DOHH2 (cell line): ENCODE results near the gene UBASH3A.
A peak's percentile ranks its signal among the peaks of the same experiment; 100 is the strongest.

Experiments
- H3F3A ChIP-seq: fragments of 200-600 bp; sonication (generic), shearing (Covaris generic); 2 replicates; pipeline ENCODE4 v1.6.0; 2016; ENCODE audit warnings: antibody characterized with exemption, mild to moderate bottlenecking; ENCODE audit not compliant: control insufficient read depth, insufficient read depth
- H3K27ac ChIP-seq: fragments of 200-600 bp; sonication (generic); 2 replicates; pipeline ENCODE4 v1.5.1; 2014; ENCODE audit warnings: low read depth, mild to moderate bottlenecking, low read length, moderate library complexity
- H3K27me3 ChIP-seq: fragments of 200-600 bp; sonication (generic); 2 replicates; pipeline ENCODE4 v1.6.1; 2014; ENCODE audit warnings: mild to moderate bottlenecking, low read length, mixed read lengths; ENCODE audit not compliant: control insufficient read depth
- H3K36me3 ChIP-seq: fragments of 200-600 bp; sonication (generic); 2 replicates; pipeline ENCODE4 v1.6.1; 2014; ENCODE audit warnings: mild to moderate bottlenecking, low read length, moderate library complexity, mixed read lengths; ENCODE audit not compliant: control insufficient read depth
- H3K4me1 ChIP-seq: fragments of 200-600 bp; sonication (generic); 2 replicates; pipeline ENCODE4 v1.6.1; 2014; ENCODE audit warnings: mild to moderate bottlenecking, low read length, mixed read lengths; ENCODE audit not compliant: control insufficient read depth
- H3K4me2 ChIP-seq: fragments of 200-600 bp; sonication (generic); 2 replicates; pipeline ENCODE4 v1.6.0; 2014; ENCODE audit warnings: mild to moderate bottlenecking, low read length, moderate library complexity
- H3K4me3 ChIP-seq: fragments of 200-600 bp; sonication (generic); 2 replicates; pipeline ENCODE4 v1.5.1; 2014; ENCODE audit warnings: mild to moderate bottlenecking, low read length, mixed read lengths
- H3K79me2 ChIP-seq: fragments of 200-600 bp; sonication (generic); 2 replicates; pipeline ENCODE4 v1.6.1; 2014; ENCODE audit warnings: mild to moderate bottlenecking, low read length, mixed read lengths; ENCODE audit not compliant: control insufficient read depth
- H3K9me2 ChIP-seq: fragments of 200-600 bp; sonication (generic); replicated peaks from 2 replicates; pipeline ENCODE4 v1.6.1; 2014; ENCODE audit warnings: mild to moderate bottlenecking, low read length, mixed read lengths; ENCODE audit not compliant: control insufficient read depth
- H3K9me3 ChIP-seq: fragments of 200-600 bp; sonication (generic); 2 replicates; pipeline ENCODE4 v1.6.1; 2014; ENCODE audit warnings: antibody characterized with exemption, low read length, mixed read lengths; ENCODE audit not compliant: control insufficient read depth, insufficient read depth
- H4K20me1 ChIP-seq: fragments of 200-600 bp; sonication (generic); 2 replicates; pipeline ENCODE4 v1.6.0; 2014; ENCODE audit warnings: low read depth, mild to moderate bottlenecking, antibody characterized with exemption, low read length, moderate library complexity; ENCODE audit not compliant: control insufficient read depth, insufficient read depth
- CTCF ChIP-seq: fragments of 200-600 bp; sonication (generic); IDR thresholded peaks from one replicate; pipeline ENCODE4 v1.5.1; 2014; ENCODE audit warnings: antibody characterized with exemption, mild to moderate bottlenecking, low read depth, low read length; ENCODE audit not compliant: poor library complexity, severe bottlenecking
- EZH2phosphoT487 ChIP-seq: fragments of 200-600 bp; sonication (generic); IDR thresholded peaks from 2 replicates; pipeline ENCODE4 v1.6.1; 2017; ENCODE audit warnings: borderline replicate concordance, mild to moderate bottlenecking, antibody characterized with exemption, low read length, moderate library complexity, mixed read lengths

The UBASH3A gene

GRCh38 chr21:42465803-42466127 lies 62.1 kb downstream of the UBASH3A start:
- H3K27ac ChIP-seq, result peak overlapping the region; percentile 32

GRCh38 chr21:42466700-42467099 lies 63.0 kb downstream of the UBASH3A start:
- no peak overlapping the region for H3K4me2 ChIP-seq
- no peak overlapping the region for H3K4me3 ChIP-seq
- 0 out of 2 replicates have a peak, but pooled peaks cover 3% of the 10 kb centered on the region for H3K79me2 ChIP-seq
- H3K27ac ChIP-seq, result no peak overlapping the region
- H3K27me3 ChIP-seq, result no peaks in the 10 kb centered on the region
- no peaks in the 10 kb centered on the region for H3K9me2 ChIP-seq
- no peaks in the 10 kb centered on the region for H4K20me1 ChIP-seq
- peaks cover 73% of the 10 kb centered on the region for H3K4me1 ChIP-seq
- TF ChIP-seq EZH2phosphoT487 (no peak), CTCF (no peak)
- no peaks in the 10 kb centered on the region for H3K9me3 ChIP-seq
- H3K36me3 ChIP-seq, result no peaks in the 10 kb centered on the region
- H3F3A ChIP-seq, result peaks cover 10% of the 10 kb centered on the region

More at GRCh38 chr21:42465803-42466127, 62.1 kb downstream of the UBASH3A start:
- H3K9me2 ChIP-seq, result no peaks in the 10 kb centered on the region
- peak overlapping the region; percentile 65 for H3K4me2 ChIP-seq
- 0 out of 2 replicates have a peak, but pooled peaks cover 3% of the 10 kb centered on the region for H3K79me2 ChIP-seq
- H4K20me1 ChIP-seq, result no peaks in the 10 kb centered on the region
- H3F3A ChIP-seq, result peaks cover 18% of the 10 kb centered on the region
- TF ChIP-seq EZH2phosphoT487 (no peak), CTCF (no peak)
- peaks cover 77% of the 10 kb centered on the region for H3K4me1 ChIP-seq
- H3K4me3 ChIP-seq, result peak overlapping the region; percentile 42
- H3K9me3 ChIP-seq, result no peaks in the 10 kb centered on the region
- H3K36me3 ChIP-seq, result no peaks in the 10 kb centered on the region
- H3K27me3 ChIP-seq, result no peaks in the 10 kb centered on the region

- H3K36me3 ChIP-seq, result no peaks in the 10 kb centered on the region
- H3K4me2 ChIP-seq, result no peak overlapping the region
- no peaks in the 10 kb centered on the region for H4K20me1 ChIP-seq
- H3K9me3 ChIP-seq, result no peaks in the 10 kb centered on the region
- H3K27ac ChIP-seq, result no peak overlapping the region
- H3F3A ChIP-seq, result peaks cover 7% of the 10 kb centered on the region
- H3K79me2 ChIP-seq, result 0 out of 2 replicates have a peak, but pooled peaks cover under 1% of the 10 kb centered on the region
- no peak for TF ChIP-seq EZH2phosphoT487
- TF ChIP-seq CTCF, result no peak
- no peaks in the 10 kb centered on the region for H3K9me2 ChIP-seq
- peaks cover 73% of the 10 kb centered on the region for H3K4me1 ChIP-seq
- H3K27me3 ChIP-seq, result no peaks in the 10 kb centered on the region
- no peak overlapping the region for H3K4me3 ChIP-seq
Measured at GRCh38 chr21:42467140-42467983, 63.7 kb downstream of the UBASH3A start.
